Stomach (tissue), 4 donors: ENCODE results near the gene PRODH2.

ENCODE experiments used
- CTCF ChIP-seq, 7 experiments: fragments of 450-650 bp in 4 of 7; fragments of 200-600 bp in 3 of 7; sonication (generic) in 3 of 7; IDR thresholded peaks; one replicate each; pipeline ENCODE4 v1.5.1; 2016 to 2019; ENCODE audit warnings: antibody characterized with exemption in 7 of 7, control low read depth in 2 of 7, mild to moderate bottlenecking in 1 of 7
- POLR2AphosphoS5 ChIP-seq, 3 donors: sonication (generic); formaldehyde crosslinking; IDR thresholded peaks; one replicate each; pipeline ENCODE4 v1.6.1; 2016; ENCODE audit warnings: antibody characterized with exemption in 3 of 3

DNA sequence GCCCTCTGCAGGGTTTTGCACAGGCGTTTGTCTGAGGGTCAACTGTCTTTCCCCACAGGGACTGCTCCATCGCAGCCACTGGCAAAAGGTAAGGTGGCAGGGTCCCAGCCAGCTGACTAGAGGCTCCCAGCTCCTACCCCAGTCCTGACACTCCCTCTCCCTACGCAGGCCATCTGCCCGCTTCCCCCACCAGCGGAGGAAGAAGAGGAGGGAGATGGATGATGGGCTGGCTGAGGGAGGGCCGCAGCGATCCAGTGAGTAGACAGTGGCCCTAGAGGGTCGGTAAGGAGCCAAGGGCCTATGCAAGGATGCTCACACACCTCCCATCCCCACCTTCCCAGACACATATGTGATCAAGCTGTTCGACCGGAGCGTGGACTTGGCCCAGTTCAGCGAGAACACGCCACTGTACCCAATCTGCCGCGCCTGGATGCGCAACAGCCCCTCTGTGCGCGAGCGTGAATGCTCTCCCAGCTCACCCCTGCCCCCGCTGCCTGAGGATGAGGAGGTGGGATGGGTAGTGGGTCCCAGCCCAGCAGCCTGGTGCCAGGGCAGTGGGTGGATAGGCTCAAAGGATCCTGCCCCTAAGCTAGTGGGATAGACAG is 59.8 kb downstream of the PRODH2 start:
- TF ChIP-seq CTCF (IDR thresholded peaks at IDR 0.05), result no peak
- no peak for TF ChIP-seq POLR2AphosphoS5 (IDR thresholded peaks at IDR 0.05)
